Neural cell (in vitro differentiated cells): Measurements from ENCODE around the gene POU6F2. TPM values are rescaled to one million over a fixed set of nuclear protein-coding genes. Genes with fewer than 3 reads are reported as not detected.

Source experiments
- H2AFZ ChIP-seq: fragments of 200-600, 300-800 bp; sonication (generic), shearing (Covaris generic); 2 replicates; pipeline ENCODE4 v1.6.0; 2014; ENCODE audit warnings: low read depth, mild to moderate bottlenecking, antibody characterized with exemption, low read length, moderate library complexity
- H3F3A ChIP-seq: fragments of 200-600 bp; shearing (Covaris generic); 2 replicates; pipeline ENCODE4 v1.6.1; 2016; ENCODE audit warnings: mild to moderate bottlenecking, moderate library complexity, mixed read lengths, antibody characterized with exemption, low read length; ENCODE audit not compliant: insufficient read depth, poor library complexity, severe bottlenecking
- H3K27ac ChIP-seq: fragments of 200-600, 300-800 bp; sonication (generic), shearing (Covaris generic); 2 replicates; pipeline ENCODE4 v1.5.1; 2014; ENCODE audit warnings: mild to moderate bottlenecking, low read length, moderate library complexity
- H3K27me3 ChIP-seq: fragments of 300-800, 200-600 bp; sonication (generic), shearing (Covaris generic); 2 replicates; pipeline ENCODE4 v1.6.0; 2014; ENCODE audit warnings: mild to moderate bottlenecking, low read depth, low read length, moderate library complexity; ENCODE audit not compliant: insufficient read depth
- H3K36me3 ChIP-seq: fragments of 300-800, 200-600 bp; sonication (generic), shearing (Covaris generic); 2 replicates; pipeline ENCODE4 v1.5.1; 2014; ENCODE audit warnings: mild to moderate bottlenecking, antibody characterized with exemption, low read length, moderate library complexity; ENCODE audit not compliant: insufficient read depth
- H3K4me2 ChIP-seq: fragments of 300-800, 200-600 bp; sonication (generic), shearing (Covaris generic); 2 replicates; pipeline ENCODE4 v1.6.0; 2014; ENCODE audit warnings: mild to moderate bottlenecking, low read length
- H3K4me3 ChIP-seq: fragments of 300-800, 200-600 bp; sonication (generic), shearing (Covaris generic); 2 replicates; pipeline ENCODE4 v1.5.1; 2014; ENCODE audit warnings: mild to moderate bottlenecking, low read length, moderate library complexity
- H3K79me2 ChIP-seq: fragments of 200-600 bp; shearing (Covaris generic); replicated peaks from 2 replicates; pipeline ENCODE4 v1.6.0; 2014; ENCODE audit warnings: mild to moderate bottlenecking, low read length, moderate library complexity; ENCODE audit not compliant: insufficient read depth
- H3K9ac ChIP-seq: fragments of 300-800, 200-600 bp; sonication (generic), shearing (Covaris generic); 2 replicates; pipeline ENCODE4 v1.6.1; 2016; ENCODE audit warnings: mild to moderate bottlenecking, low read length, mixed read lengths
- H3K9me2 ChIP-seq: fragments of 200-600 bp; shearing (Covaris generic); 2 replicates; pipeline ENCODE4 v1.6.1; 2016; ENCODE audit warnings: mild to moderate bottlenecking, low read length, mixed read lengths; ENCODE audit not compliant: insufficient read depth
- H3K9me3 ChIP-seq: fragments of 200-600, 300-800 bp; sonication (generic), shearing (Covaris generic); 2 replicates; pipeline ENCODE4 v1.6.1; 2016; ENCODE audit warnings: mild to moderate bottlenecking, mixed run types, low read length, moderate library complexity, mixed read lengths
- H4K20me1 ChIP-seq: fragments of 200-600 bp; shearing (Covaris generic); 2 replicates; pipeline ENCODE4 v1.6.1; 2016; ENCODE audit warnings: mild to moderate bottlenecking, mixed run types; ENCODE audit not compliant: insufficient read depth
- CTCF ChIP-seq: fragments of 450-650 bp; IDR thresholded peaks from 2 replicates; pipeline ENCODE4 v1.5.1; 2014; ENCODE audit warnings: antibody characterized with exemption, mild to moderate bottlenecking, moderate library complexity; ENCODE audit not compliant: poor library complexity, severe bottlenecking
- EP300 ChIP-seq: fragments of 450-650 bp; conservative IDR thresholded peaks from 2 replicates; pipeline ENCODE4 v1.6.1; 2014; ENCODE audit warnings: antibody characterized with exemption, mild to moderate bottlenecking, moderate library complexity; ENCODE audit not compliant: poor library complexity, severe bottlenecking
- EZH2 ChIP-seq: fragments of 200-600, 300-800 bp; shearing (Covaris generic), sonication (generic); IDR thresholded peaks from 2 replicates; pipeline ENCODE4 v1.6.1; 2014; ENCODE audit warnings: antibody characterized with exemption, low read length, borderline replicate concordance, mild to moderate bottlenecking; ENCODE audit not compliant: insufficient read depth, poor library complexity, severe bottlenecking
- MXI1 ChIP-seq: fragments of 450-650 bp; conservative IDR thresholded peaks from 2 replicates; pipeline ENCODE4 v1.6.1; 2014; ENCODE audit warnings: antibody characterized with exemption, mild to moderate bottlenecking; ENCODE audit not compliant: poor library complexity, severe bottlenecking
- POLR2AphosphoS5 ChIP-seq: IDR thresholded peaks from 2 replicates; pipeline ENCODE4 v1.6.1; 2012
- RAD21 ChIP-seq: fragments of 450-650 bp; conservative IDR thresholded peaks from 2 replicates; pipeline ENCODE4 v1.6.1; 2014; ENCODE audit warnings: antibody characterized with exemption, mild to moderate bottlenecking, moderate library complexity
- SMC3 ChIP-seq: fragments of 450-650 bp; conservative IDR thresholded peaks from 2 replicates; pipeline ENCODE4 v1.6.1; 2014; ENCODE audit warnings: antibody characterized with exemption, mild to moderate bottlenecking, moderate library complexity; ENCODE audit not compliant: poor library complexity
- TAF1 ChIP-seq: IDR thresholded peaks from 2 replicates; pipeline ENCODE4 v1.6.1; 2012; ENCODE audit warnings: low read depth
- polyA plus RNA-seq: library from polyadenylated mRNA; depleted of rRNA; stranded (reverse); fragments of >200 nt; gene quantifications from 2 replicates; pipeline ENCODE4 v1.2.3, GENCODE V29; 2014
- TF ChIP-seq, protein P1 (sequence below): IDR thresholded peaks from 2 replicates; pipeline ENCODE4 v1.6.1; 2012; ENCODE audit warnings: borderline replicate concordance

Gene POU6F2
- polyA plus RNA-seq, 1 donor from 2014 or later, result 2.8 TPM

GRCh38 chr7:39460486-39460885, 482.8 kb downstream of the POU6F2 start:
- H3F3A ChIP-seq, result no peaks in the 10 kb centered on the region
- no peaks in the 10 kb centered on the region for H3K9me2 ChIP-seq
- no peak overlapping the region for H3K4me2 ChIP-seq
- H3K36me3 ChIP-seq, result no peaks in the 10 kb centered on the region
- TF ChIP-seq, protein P1, sequence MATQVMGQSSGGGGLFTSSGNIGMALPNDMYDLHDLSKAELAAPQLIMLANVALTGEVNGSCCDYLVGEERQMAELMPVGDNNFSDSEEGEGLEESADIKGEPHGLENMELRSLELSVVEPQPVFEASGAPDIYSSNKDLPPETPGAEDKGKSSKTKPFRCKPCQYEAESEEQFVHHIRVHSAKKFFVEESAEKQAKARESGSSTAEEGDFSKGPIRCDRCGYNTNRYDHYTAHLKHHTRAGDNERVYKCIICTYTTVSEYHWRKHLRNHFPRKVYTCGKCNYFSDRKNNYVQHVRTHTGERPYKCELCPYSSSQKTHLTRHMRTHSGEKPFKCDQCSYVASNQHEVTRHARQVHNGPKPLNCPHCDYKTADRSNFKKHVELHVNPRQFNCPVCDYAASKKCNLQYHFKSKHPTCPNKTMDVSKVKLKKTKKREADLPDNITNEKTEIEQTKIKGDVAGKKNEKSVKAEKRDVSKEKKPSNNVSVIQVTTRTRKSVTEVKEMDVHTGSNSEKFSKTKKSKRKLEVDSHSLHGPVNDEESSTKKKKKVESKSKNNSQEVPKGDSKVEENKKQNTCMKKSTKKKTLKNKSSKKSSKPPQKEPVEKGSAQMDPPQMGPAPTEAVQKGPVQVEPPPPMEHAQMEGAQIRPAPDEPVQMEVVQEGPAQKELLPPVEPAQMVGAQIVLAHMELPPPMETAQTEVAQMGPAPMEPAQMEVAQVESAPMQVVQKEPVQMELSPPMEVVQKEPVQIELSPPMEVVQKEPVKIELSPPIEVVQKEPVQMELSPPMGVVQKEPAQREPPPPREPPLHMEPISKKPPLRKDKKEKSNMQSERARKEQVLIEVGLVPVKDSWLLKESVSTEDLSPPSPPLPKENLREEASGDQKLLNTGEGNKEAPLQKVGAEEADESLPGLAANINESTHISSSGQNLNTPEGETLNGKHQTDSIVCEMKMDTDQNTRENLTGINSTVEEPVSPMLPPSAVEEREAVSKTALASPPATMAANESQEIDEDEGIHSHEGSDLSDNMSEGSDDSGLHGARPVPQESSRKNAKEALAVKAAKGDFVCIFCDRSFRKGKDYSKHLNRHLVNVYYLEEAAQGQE, result no peak
- TF ChIP-seq EZH2, result no peak
- no peak for TF ChIP-seq MXI1
- no peak for TF ChIP-seq SMC3
- no peak for TF ChIP-seq EP300
- TF ChIP-seq RAD21, result no peak
- TF ChIP-seq TAF1, result no peak
- TF ChIP-seq POLR2AphosphoS5, result no peak
- TF ChIP-seq CTCF, result no peak
- no peak overlapping the region for H3K4me3 ChIP-seq
- H3K27ac ChIP-seq, result no peak overlapping the region
- H4K20me1 ChIP-seq, result no peaks in the 10 kb centered on the region
- no peak overlapping the region for H3K9ac ChIP-seq
- no peaks in the 10 kb centered on the region for H3K9me3 ChIP-seq
- no peaks in the 10 kb centered on the region for H3K27me3 ChIP-seq
- H2AFZ ChIP-seq, result no peak overlapping the region
- no peaks in the 10 kb centered on the region for H3K79me2 ChIP-seq

GRCh38 chr7:39461263-39461820, 483.6 kb downstream of the POU6F2 start:
- Histone ChIP-seq H3K27ac (no peak overlapping the region), H4K20me1 (no peaks in the 10 kb centered on the region), H3K9me3 (no peaks in the 10 kb centered on the region), H3K9me2 (no peaks in the 10 kb centered on the region), H3K79me2 (no peaks in the 10 kb centered on the region), H2AFZ (no peak overlapping the region), H3K27me3 (no peaks in the 10 kb centered on the region), H3K4me3 (no peak overlapping the region), H3K36me3 (no peaks in the 10 kb centered on the region), H3K4me2 (no peak overlapping the region), H3F3A (no peaks in the 10 kb centered on the region), H3K9ac (no peak overlapping the region)
- TF ChIP-seq RAD21, result no peak
- TF ChIP-seq, protein P1, result no peak
- no peak for TF ChIP-seq EP300
- TF ChIP-seq EZH2, result no peak
- no peak for TF ChIP-seq MXI1
- TF ChIP-seq POLR2AphosphoS5, result no peak
- TF ChIP-seq SMC3, result no peak
- no peak for TF ChIP-seq TAF1
- TF ChIP-seq CTCF, result no peak
